GM12801 (cell line): Measurements from ENCODE around the gene LTO1.

ENCODE experiments used
- TF ChIP-seq, protein P1 (sequence below): IDR thresholded peaks from one replicate; pipeline ENCODE4 v1.5.1; 2011; ENCODE audit warnings: control low read depth; ENCODE audit not compliant: insufficient read length; ENCODE audit errors: extremely low read depth

Gene LTO1

DNA sequence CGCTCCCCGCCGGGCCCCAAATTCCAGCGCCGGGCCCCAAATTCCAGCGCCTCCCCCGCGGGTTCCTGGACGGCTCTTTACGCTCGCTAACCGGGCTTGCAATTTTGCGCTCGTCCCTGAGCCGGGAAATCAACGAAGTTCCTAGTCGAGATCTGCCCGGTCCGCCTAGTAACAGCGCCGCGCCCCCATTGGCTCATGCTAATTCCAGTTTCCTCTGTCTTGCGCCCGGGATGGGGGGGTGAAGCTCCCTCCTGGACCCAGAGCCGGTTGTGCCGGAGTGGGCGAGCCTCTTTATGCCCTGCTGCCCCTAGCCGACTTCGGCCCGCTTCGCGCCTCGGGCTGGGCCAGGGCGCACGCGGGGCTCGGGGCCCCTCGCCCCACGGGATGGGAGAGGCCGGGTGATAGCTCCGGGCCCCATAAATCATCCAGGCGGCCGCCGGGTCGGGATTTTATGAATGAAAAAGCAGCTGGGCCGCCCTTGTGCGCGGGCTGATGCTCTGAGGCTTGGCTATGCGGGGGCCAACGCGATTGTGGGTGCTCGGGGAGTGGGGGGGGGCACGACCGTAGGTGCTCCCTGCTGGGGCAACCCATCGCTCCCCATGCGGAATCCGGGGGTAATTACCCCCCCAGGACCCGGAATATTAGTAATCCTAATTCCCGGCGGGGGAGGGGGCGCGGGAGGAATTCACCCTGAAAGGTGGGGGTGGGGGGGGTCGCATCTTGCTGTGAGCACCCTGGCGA is 36.0 kb downstream of the LTO1 start:
- TF ChIP-seq, protein P1, sequence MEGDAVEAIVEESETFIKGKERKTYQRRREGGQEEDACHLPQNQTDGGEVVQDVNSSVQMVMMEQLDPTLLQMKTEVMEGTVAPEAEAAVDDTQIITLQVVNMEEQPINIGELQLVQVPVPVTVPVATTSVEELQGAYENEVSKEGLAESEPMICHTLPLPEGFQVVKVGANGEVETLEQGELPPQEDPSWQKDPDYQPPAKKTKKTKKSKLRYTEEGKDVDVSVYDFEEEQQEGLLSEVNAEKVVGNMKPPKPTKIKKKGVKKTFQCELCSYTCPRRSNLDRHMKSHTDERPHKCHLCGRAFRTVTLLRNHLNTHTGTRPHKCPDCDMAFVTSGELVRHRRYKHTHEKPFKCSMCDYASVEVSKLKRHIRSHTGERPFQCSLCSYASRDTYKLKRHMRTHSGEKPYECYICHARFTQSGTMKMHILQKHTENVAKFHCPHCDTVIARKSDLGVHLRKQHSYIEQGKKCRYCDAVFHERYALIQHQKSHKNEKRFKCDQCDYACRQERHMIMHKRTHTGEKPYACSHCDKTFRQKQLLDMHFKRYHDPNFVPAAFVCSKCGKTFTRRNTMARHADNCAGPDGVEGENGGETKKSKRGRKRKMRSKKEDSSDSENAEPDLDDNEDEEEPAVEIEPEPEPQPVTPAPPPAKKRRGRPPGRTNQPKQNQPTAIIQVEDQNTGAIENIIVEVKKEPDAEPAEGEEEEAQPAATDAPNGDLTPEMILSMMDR, result no peak

DNA sequence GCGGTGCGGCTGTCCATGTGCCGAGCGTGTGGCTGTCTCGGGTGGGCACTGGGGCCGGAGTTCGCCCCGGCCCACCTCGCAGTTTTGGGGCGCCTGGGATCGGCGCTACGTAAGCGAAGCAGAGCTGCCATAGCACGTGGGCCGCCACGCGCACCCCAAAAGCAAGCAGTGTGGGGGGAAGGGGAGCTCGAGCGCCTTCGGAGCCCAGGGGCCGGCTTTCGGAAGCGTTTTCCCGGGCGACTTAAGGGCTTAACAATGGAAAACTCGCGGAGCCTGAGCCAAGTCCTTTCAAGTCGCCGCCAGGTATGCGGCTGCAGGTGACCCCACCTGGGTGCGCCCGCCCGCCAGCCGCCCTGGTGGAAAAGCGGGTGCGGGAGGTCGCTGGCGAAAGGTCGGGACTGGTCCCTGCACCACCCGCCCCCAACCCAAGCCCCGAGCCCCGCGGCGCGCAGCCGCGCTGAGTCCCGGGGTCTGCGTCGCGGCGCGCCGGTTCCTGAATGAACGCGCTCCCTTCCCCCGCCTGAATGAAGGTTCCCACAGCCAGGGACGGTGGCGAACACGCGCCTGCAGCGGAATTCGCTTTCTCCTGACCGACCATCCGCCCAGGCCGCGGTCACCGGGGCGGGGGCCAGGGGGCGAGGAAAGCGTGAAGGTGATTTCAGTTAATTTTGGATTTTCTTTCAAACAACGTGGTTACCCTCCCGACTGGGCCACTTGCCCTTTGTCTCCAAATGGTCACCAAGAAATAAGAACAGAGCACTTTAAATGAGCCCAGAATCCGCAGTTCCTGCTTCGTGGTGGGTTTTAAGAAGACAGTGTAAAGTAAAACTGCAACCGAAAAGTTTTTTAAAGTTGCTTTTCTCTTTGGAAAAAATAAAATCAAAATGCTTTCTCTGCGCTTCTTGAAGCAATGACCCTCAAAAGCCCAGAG is 36.9 kb downstream of the LTO1 start:
- TF ChIP-seq, protein P1, result no peak

DNA sequence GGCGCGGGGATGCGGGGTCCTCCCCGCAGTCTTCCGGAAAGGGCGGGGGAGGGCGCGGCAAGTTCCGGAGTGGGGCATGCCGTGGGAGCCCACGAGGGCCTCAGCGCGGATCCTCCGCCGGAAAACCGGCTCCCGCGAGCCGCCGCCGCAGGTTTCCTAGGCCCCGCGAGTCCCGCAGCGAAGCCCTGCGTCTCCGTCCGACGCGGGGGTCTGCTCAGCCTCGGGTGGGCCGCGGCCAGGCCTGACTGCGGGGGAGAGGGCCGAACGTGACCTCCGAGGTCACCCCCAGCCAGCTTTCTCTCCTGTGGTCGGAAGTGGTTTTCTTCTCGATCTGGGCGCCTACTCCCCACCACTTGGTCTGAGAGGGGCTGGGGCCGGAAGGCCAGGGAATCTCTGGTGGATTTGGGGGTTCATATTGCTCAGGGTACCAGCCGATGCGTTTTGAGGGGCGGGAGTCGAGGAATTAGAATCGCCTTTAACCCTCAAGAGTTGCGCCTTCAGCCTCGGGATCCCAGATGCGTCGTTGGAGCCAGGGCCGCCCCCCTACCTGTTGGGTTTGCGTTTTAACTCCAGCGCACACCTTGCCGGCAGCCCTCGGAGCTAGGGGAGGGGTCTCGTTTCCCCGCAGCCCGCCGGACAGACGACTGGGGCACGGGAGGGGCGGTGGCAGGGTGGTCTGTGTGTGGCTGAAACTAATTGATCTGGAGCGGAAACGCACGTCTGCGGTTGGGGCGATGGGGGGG is 37.8 kb downstream of the LTO1 start:
- TF ChIP-seq, protein P1, result no peak

DNA sequence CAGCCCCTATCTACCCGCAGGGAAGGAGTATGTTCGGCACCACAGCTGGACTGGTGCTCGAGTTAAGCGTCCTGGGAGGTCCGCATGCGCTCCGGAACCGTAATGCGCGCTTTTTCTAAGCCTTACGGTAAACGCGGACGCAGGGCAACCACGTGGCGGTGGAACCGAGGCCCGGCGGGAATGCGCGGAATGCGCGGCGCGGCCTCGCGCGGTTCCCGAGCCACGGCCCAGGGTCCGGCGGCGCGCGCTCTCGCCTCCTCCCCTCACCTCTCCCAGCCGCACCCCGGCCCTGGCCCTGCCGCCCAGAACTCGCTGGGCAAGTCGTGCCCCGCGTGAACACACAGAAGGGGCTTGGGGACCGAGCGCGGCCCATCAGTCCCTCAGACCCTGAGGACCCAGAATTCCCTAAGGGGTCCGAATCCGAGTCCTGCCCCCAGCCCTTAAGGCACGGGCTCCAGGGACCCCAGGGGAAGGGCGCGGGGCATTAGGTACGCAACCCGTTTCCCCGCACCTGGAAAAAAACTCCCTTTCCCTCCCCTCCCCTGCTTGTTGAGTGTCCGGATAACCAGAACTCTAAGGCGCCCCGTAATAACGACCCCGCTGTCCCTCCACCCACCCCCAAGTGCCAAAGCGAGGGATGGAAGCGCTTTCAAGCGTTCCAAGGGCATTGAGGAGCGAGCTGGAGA is 38.5 kb downstream of the LTO1 start:
- TF ChIP-seq, protein P1, result no peak

DNA sequence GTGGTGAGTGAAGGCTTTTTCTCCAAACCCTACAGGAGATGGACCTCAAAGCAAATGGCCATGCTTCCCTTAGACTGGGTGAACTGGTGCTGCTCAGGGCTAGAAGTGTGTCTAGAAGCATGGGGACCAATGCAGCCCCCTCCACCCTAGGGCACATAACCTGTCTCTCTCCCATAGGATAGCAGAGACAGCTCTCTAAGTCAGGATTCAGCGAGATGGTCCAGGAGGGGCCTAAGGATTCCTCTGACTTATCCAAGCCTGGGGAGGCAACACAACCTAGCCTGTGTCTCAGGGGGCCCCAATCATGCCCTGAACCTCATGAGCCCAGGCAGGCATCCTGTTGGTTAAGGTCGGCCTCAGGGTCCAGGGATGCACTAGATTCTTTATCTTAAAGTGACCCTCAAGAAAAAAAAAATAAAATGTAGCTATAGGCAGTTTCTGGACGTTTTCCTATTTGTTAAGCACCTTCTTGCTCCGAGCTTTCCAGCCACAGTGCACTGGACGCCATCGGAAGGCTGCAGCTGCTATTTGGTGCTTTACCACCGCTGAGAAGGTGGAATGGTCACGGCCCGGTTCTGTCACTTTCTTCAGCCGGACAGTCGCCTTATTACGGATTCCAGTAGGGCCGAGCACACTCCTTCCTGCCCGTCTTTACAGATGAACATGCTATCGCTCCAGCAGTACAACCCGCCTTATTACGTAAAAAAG is 39.2 kb downstream of the LTO1 start:
- TF ChIP-seq, protein P1, result no peak

DNA sequence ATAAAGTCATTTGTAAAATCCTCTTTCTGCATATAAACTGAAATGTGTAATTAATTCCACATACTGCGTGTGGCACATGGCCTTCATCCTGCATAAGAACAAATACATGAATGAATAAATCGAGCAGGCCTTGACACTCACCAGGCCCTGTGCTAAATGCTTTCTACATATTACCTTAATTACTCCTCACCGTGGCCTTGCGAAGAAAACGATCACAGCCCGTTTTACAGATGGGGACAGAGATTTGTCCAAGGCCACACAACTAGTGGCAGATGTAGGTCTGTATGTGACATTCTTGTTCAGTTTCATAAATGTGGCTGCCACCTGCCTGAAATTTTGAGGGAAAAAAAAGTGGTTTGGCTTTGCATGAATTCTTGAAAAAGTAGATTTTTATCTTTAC is 40.0 kb downstream of the LTO1 start:
- TF ChIP-seq, protein P1, result no peak
